ENCODE measurements around the gene KPRP.

Gene KPRP

GRCh38 chr1:152735648-152736047 is 22.2 kb upstream of the KPRP start:
- Histone ChIP-seq H3K27ac (replicated peaks; ENCODE audit: low read length) (no peak overlapping the region), H3K18ac (ENCODE audit: low read length) (no peak overlapping the region), H3K27me3 (ENCODE audit: control insufficient read depth in 3 of 3, insufficient read depth in 3 of 3, low read depth in 1 of 3, low read length in 3 of 3) (no peaks in the 10 kb centered on the region), H3K79me1 (ENCODE audit: low read depth, low read length) (no peaks in the 10 kb centered on the region), H3K9ac (ENCODE audit: low read depth, low read length, poor library complexity) (no peak overlapping the region), H2BK120ac (ENCODE audit: low read depth, low read length) (no peak overlapping the region), H2BK15ac (ENCODE audit: low read length) (no peak overlapping the region), H3K9me3 (replicated peaks in 1 of 2; ENCODE audit: control insufficient read depth in 2 of 2, insufficient read depth in 1 of 2, low read depth in 1 of 2, low read length in 2 of 2) (peaks cover 0 to 14% of the 10 kb centered on the region in 2 donors), H4K8ac (ENCODE audit: low read depth, low read length) (no peak overlapping the region), H2AFZ (ENCODE audit: low read length) (no peak overlapping the region), H3K14ac (ENCODE audit: low read length) (no peak overlapping the region), H3K36me3 (replicated peaks in 1 of 2; ENCODE audit: control insufficient read depth in 2 of 2, insufficient read depth in 2 of 2, low read length in 2 of 2) (no peaks in the 10 kb centered on the region), H2BK5ac (ENCODE audit: low read length) (no peak overlapping the region), H3K4me3 (ENCODE audit: low read length in 2 of 2) (no peak overlapping the region), H2BK12ac (ENCODE audit: low read length) (no peak overlapping the region), H3K23ac (ENCODE audit: low read depth, low read length, poor library complexity) (no peak overlapping the region), H2AK5ac (ENCODE audit: low read depth, low read length) (no peak overlapping the region), H3K4ac (ENCODE audit: low read length) (no peak overlapping the region), H3K4me1 (ENCODE audit: control insufficient read depth in 2 of 2, insufficient read depth in 1 of 2, low read depth in 1 of 2, low read length in 2 of 2) (no peaks in the 10 kb centered on the region), H3K4me2 (ENCODE audit: insufficient read depth, low read length, poor library complexity, severe bottlenecking) (no peak overlapping the region), H4K91ac (ENCODE audit: low read depth, low read length, poor library complexity) (no peak overlapping the region)
- WGBS, 2 donors (ENCODE audit: extremely low coverage in 2 of 2, insufficient read length in 2 of 2, insufficient replicate concordance in 1 of 2): no CpG with 5 or more reads among the region's 1 CpG
- no peak for DNase-seq (ENCODE audit: low spot score)

GRCh38 chr1:152737997-152738396 is 19.8 kb upstream of the KPRP start:
- Histone ChIP-seq H2BK120ac (ENCODE audit: low read depth, low read length) (no peak overlapping the region), H3K4me2 (ENCODE audit: insufficient read depth, low read length, poor library complexity, severe bottlenecking) (no peak overlapping the region), H3K27me3 (ENCODE audit: control insufficient read depth in 3 of 3, insufficient read depth in 3 of 3, low read depth in 1 of 3, low read length in 3 of 3) (no peaks in the 10 kb centered on the region), H3K9ac (ENCODE audit: low read depth, low read length, poor library complexity) (no peak overlapping the region), H2BK12ac (ENCODE audit: low read length) (no peak overlapping the region), H3K4ac (ENCODE audit: low read length) (no peak overlapping the region), H3K79me1 (ENCODE audit: low read depth, low read length) (no peaks in the 10 kb centered on the region), H3K14ac (ENCODE audit: low read length) (no peak overlapping the region), H4K8ac (ENCODE audit: low read depth, low read length) (no peak overlapping the region), H3K9me3 (replicated peaks in 1 of 2; ENCODE audit: control insufficient read depth in 2 of 2, insufficient read depth in 1 of 2, low read depth in 1 of 2, low read length in 2 of 2) (peaks cover 0 to 16% of the 10 kb centered on the region in 2 donors), H3K4me1 (ENCODE audit: control insufficient read depth in 2 of 2, insufficient read depth in 1 of 2, low read depth in 1 of 2, low read length in 2 of 2) (no peaks in the 10 kb centered on the region), H3K4me3 (ENCODE audit: low read length in 2 of 2) (no peak overlapping the region), H2BK5ac (ENCODE audit: low read length) (no peak overlapping the region), H3K18ac (ENCODE audit: low read length) (no peak overlapping the region), H4K91ac (ENCODE audit: low read depth, low read length, poor library complexity) (no peak overlapping the region), H3K27ac (replicated peaks; ENCODE audit: low read length) (no peak overlapping the region), H2AFZ (ENCODE audit: low read length) (no peak overlapping the region), H3K23ac (ENCODE audit: low read depth, low read length, poor library complexity) (no peak overlapping the region), H2BK15ac (ENCODE audit: low read length) (no peak overlapping the region), H2AK5ac (ENCODE audit: low read depth, low read length) (no peak overlapping the region), H3K36me3 (replicated peaks in 1 of 2; ENCODE audit: control insufficient read depth in 2 of 2, insufficient read depth in 2 of 2, low read length in 2 of 2) (no peaks in the 10 kb centered on the region)
- DNase-seq (ENCODE audit: low spot score): no peak
- no CpG with 5 or more reads among the region's 5 CpGs for WGBS, 2 donors (ENCODE audit: extremely low coverage in 2 of 2, insufficient read length in 2 of 2, insufficient replicate concordance in 1 of 2)

- no peak overlapping the region for H2BK15ac ChIP-seq (ENCODE audit: low read length)
- no CpG with 5 or more reads among the region's 3 CpGs for WGBS, 2 donors (ENCODE audit: extremely low coverage in 2 of 2, insufficient read length in 2 of 2, insufficient replicate concordance in 1 of 2)
- H2AFZ ChIP-seq (ENCODE audit: low read length): no peak overlapping the region
- no peak overlapping the region for H2AK5ac ChIP-seq (ENCODE audit: low read depth, low read length)
- no peak overlapping the region for H3K27ac ChIP-seq (replicated peaks; ENCODE audit: low read length)
- H3K4me3 ChIP-seq (ENCODE audit: low read length in 2 of 2): no peak overlapping the region
- no peaks in the 10 kb centered on the region for H3K4me1 ChIP-seq (ENCODE audit: control insufficient read depth in 2 of 2, insufficient read depth in 1 of 2, low read depth in 1 of 2, low read length in 2 of 2)
- H2BK120ac ChIP-seq (ENCODE audit: low read depth, low read length): no peak overlapping the region
- H3K23ac ChIP-seq (ENCODE audit: low read depth, low read length, poor library complexity): no peak overlapping the region
- H3K27me3 ChIP-seq (ENCODE audit: control insufficient read depth in 3 of 3, insufficient read depth in 3 of 3, low read depth in 1 of 3, low read length in 3 of 3): no peaks in the 10 kb centered on the region
- no peaks in the 10 kb centered on the region for H3K36me3 ChIP-seq (replicated peaks in 1 of 2; ENCODE audit: control insufficient read depth in 2 of 2, insufficient read depth in 2 of 2, low read length in 2 of 2)
- H3K18ac ChIP-seq (ENCODE audit: low read length): no peak overlapping the region
- H4K8ac ChIP-seq (ENCODE audit: low read depth, low read length): no peak overlapping the region
- no peak overlapping the region for H3K9ac ChIP-seq (ENCODE audit: low read depth, low read length, poor library complexity)
- H3K9me3 ChIP-seq (replicated peaks in 1 of 2; ENCODE audit: control insufficient read depth in 2 of 2, insufficient read depth in 1 of 2, low read depth in 1 of 2, low read length in 2 of 2): peaks cover 0 to 28% of the 10 kb centered on the region in 2 donors
- no peaks in the 10 kb centered on the region for H3K79me1 ChIP-seq (ENCODE audit: low read depth, low read length)
- H4K91ac ChIP-seq (ENCODE audit: low read depth, low read length, poor library complexity): no peak overlapping the region
- H3K14ac ChIP-seq (ENCODE audit: low read length): no peak overlapping the region
- no peak overlapping the region for H2BK5ac ChIP-seq (ENCODE audit: low read length)
- no peak overlapping the region for H3K4ac ChIP-seq (ENCODE audit: low read length)
- no peak overlapping the region for H2BK12ac ChIP-seq (ENCODE audit: low read length)
- DNase-seq (ENCODE audit: low spot score): no peak
- no peak overlapping the region for H3K4me2 ChIP-seq (ENCODE audit: insufficient read depth, low read length, poor library complexity, severe bottlenecking)
These were observed 18.0 kb upstream of the KPRP start for GRCh38 chr1:152739841-152740240.

GRCh38 chr1:152741656-152742055 is 16.2 kb upstream of the KPRP start:
- Histone ChIP-seq H3K27me3 (ENCODE audit: control insufficient read depth in 3 of 3, insufficient read depth in 3 of 3, low read depth in 1 of 3, low read length in 3 of 3) (no peaks in the 10 kb centered on the region), H3K36me3 (replicated peaks in 1 of 2; ENCODE audit: control insufficient read depth in 2 of 2, insufficient read depth in 2 of 2, low read length in 2 of 2) (no peaks in the 10 kb centered on the region), H3K79me1 (ENCODE audit: low read depth, low read length) (no peaks in the 10 kb centered on the region), H3K4me1 (ENCODE audit: control insufficient read depth in 2 of 2, insufficient read depth in 1 of 2, low read depth in 1 of 2, low read length in 2 of 2) (no peaks in the 10 kb centered on the region), H3K4ac (ENCODE audit: low read length) (no peak overlapping the region), H3K9ac (ENCODE audit: low read depth, low read length, poor library complexity) (no peak overlapping the region), H3K9me3 (replicated peaks in 1 of 2; ENCODE audit: control insufficient read depth in 2 of 2, insufficient read depth in 1 of 2, low read depth in 1 of 2, low read length in 2 of 2) (peaks cover 0 to 32% of the 10 kb centered on the region in 2 donors), H2AFZ (ENCODE audit: low read length) (no peak overlapping the region), H2BK12ac (ENCODE audit: low read length) (no peak overlapping the region), H2AK5ac (ENCODE audit: low read depth, low read length) (no peak overlapping the region), H3K27ac (replicated peaks; ENCODE audit: low read length) (no peak overlapping the region), H3K14ac (ENCODE audit: low read length) (no peak overlapping the region), H3K4me2 (ENCODE audit: insufficient read depth, low read length, poor library complexity, severe bottlenecking) (no peak overlapping the region), H3K18ac (ENCODE audit: low read length) (no peak overlapping the region), H2BK5ac (ENCODE audit: low read length) (no peak overlapping the region), H3K23ac (ENCODE audit: low read depth, low read length, poor library complexity) (no peak overlapping the region), H3K4me3 (ENCODE audit: low read length in 2 of 2) (no peak overlapping the region), H4K8ac (ENCODE audit: low read depth, low read length) (no peak overlapping the region), H4K91ac (ENCODE audit: low read depth, low read length, poor library complexity) (no peak overlapping the region), H2BK120ac (ENCODE audit: low read depth, low read length) (no peak overlapping the region), H2BK15ac (ENCODE audit: low read length) (no peak overlapping the region)
- DNase-seq (ENCODE audit: low spot score): no peak

Measured in neuronal stem cell (in vitro differentiated cells).